Measurements from ENCODE around the gene SLAMF8. TPM values are rescaled to one million over a fixed set of nuclear protein-coding genes. Genes with fewer than 3 reads are reported as not detected.
A peak's percentile ranks its signal among the peaks of the same experiment; 100 is the strongest.

SLAMF8 gene
- total and polyA plus RNA-seq, 8 donors: 0.76 to 4.5 (median 2.5) TPM; not detected in 2

DNA sequence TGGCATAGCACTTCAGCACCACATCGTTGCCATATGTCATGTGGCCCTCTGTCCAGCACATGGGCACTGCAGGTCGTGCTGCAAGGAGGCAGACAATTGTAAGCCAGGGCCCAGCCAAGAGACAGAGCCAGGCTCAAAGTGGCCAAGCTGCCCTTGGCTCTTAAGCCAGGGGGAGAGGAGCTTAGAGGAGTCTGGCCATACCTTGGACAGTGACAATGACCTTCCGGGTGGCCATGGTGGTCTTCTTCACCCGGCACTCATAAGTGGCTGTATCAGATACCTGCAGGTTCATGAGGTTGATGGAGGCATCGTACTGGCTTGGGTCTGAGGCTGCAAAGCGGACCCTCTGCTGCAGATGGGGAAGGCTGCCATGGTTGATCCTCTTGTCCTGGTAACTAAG lies 31.2 kb downstream of the SLAMF8 start:
- no peak for DNase-seq
- no peak for TF ChIP-seq EP300 (IDR thresholded peaks at IDR 0.05)
- TF ChIP-seq CTCF (IDR thresholded peaks at IDR 0.05): no peak
- WGBS, 5 donors: 83 to 94% (median 91%) methylated on average over 4 to 6 of the region's 6 CpGs
- Histone ChIP-seq H3K36me3 (peaks cover 0 to 4% (median 0%) of the 10 kb centered on the region in 4 donors), H3K4me3 (no peak overlapping the region), H3K9me3 (no peaks in the 10 kb centered on the region), H3K27ac (no peak overlapping the region), H3K27me3 (no peaks in the 10 kb centered on the region), H3K4me1 (peaks cover 0 to 40% (median 30%) of the 10 kb centered on the region in 4 donors)
- intact Hi-C loops (cut with DNase I; ENCODE audit: low total_unique reads): no loop called here

- H3K4me1 ChIP-seq: peaks cover 0 to 23% (median 12%) of the 10 kb centered on the region in 4 donors
- no peaks in the 10 kb centered on the region for H3K27me3 ChIP-seq
- no peak overlapping the region for H3K4me3 ChIP-seq
- intact Hi-C loops (cut with DNase I; ENCODE audit: low total_unique reads): no loop called here
- H3K36me3 ChIP-seq: peaks cover 0 to 4% (median 0%) of the 10 kb centered on the region in 4 donors
- peak in 1 of 2 donors; percentile 73 for DNase-seq
- H3K27ac ChIP-seq: no peak overlapping the region
- 43 to 54% (median 45%) methylated on average over 7 of the region's 7 CpGs for WGBS, 5 donors
- no peak for TF ChIP-seq EP300 (IDR thresholded peaks at IDR 0.05)
- no peak for TF ChIP-seq POLR2AphosphoS5 (IDR thresholded peaks at IDR 0.05)
- no peak for TF ChIP-seq CTCF (IDR thresholded peaks at IDR 0.05)
- no peak for TF ChIP-seq POLR2A (IDR thresholded peaks at IDR 0.05)
- no peaks in the 10 kb centered on the region for H3K9me3 ChIP-seq
These were observed 33.2 kb downstream of the SLAMF8 start for GRCh38 chr1:159859767-159860322.

DNA sequence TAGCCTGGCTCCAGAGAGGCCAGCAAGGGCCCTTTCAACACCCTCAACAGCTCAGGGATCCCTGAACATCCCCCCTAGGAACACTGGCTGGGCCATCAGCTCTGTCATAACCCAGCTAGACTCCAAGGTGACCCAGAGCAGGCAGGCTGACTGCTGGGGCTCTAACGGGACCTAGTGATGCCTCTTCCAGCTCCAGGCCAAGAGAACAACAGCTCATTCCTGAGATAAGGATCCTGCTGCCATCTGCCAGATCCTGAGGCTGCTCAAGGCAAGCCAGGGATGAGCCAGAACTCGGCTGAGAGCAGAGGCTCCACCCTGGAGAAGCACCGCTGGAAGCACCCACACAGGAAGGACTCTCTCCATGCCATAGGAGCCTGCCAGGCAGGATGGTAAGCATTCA lies 33.8 kb downstream of the SLAMF8 start:
- Histone ChIP-seq H3K27ac (no peak overlapping the region), H3K27me3 (no peaks in the 10 kb centered on the region), H3K4me3 (no peak overlapping the region), H3K36me3 (peaks cover 0 to 4% (median 0%) of the 10 kb centered on the region in 4 donors), H3K9me3 (no peaks in the 10 kb centered on the region), H3K4me1 (peaks cover 0 to 16% (median 7%) of the 10 kb centered on the region in 4 donors)
- no peak for TF ChIP-seq POLR2A (IDR thresholded peaks at IDR 0.05)
- no peak for DNase-seq
- intact Hi-C loops (cut with DNase I; ENCODE audit: low total_unique reads): no loop called here
- 61 to 73% (median 69%) methylated on average over 3 of the region's 3 CpGs; no CpG with 5 or more reads in 1 of the 5 donors for WGBS, 5 donors

DNA sequence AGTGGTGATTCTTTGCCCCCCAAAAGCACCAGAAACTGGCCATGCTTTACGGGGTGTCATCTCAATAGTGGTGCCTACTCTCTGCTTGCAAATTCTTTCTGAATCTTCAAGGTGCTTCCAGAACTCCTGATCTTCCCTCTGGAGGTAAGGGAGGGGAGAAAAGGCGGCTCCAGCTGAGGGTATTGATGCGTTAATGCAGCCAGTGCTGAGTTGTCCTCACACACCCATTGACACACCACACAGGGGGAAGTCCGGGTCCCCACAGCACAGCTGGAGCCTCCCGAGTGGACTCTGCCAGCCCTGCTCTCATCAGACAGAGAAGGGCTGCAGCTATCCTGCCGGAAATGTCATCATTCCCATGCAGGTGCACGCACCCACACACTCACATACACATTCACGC lies 34.5 kb downstream of the SLAMF8 start:
- Histone ChIP-seq H3K4me3 (no peak overlapping the region), H3K36me3 (peaks cover 0 to 4% (median 0%) of the 10 kb centered on the region in 4 donors), H3K9me3 (no peaks in the 10 kb centered on the region), H3K27ac (no peak overlapping the region), H3K27me3 (no peaks in the 10 kb centered on the region), H3K4me1 (peaks cover 0 to 14% (median 2%) of the 10 kb centered on the region in 4 donors)
- TF ChIP-seq CTCF (IDR thresholded peaks at IDR 0.05) (no peak), POLR2A (IDR thresholded peaks at IDR 0.05) (no peak), POLR2AphosphoS5 (IDR thresholded peaks at IDR 0.05) (no peak), EP300 (IDR thresholded peaks at IDR 0.05) (no peak)
- DNase-seq: no peak
- intact Hi-C loops (cut with DNase I; ENCODE audit: low total_unique reads): no loop called here
- WGBS, 5 donors: 76 to 85% (median 80%) methylated on average over 7 to 8 of the region's 8 CpGs

GRCh38 chr1:159862031-159862430 lies 35.4 kb downstream of the SLAMF8 start:
- intact Hi-C loops (cut with DNase I; ENCODE audit: low total_unique reads): no loop called here
- 76 to 92% (median 86%) methylated on average over 4 to 5 of the region's 5 CpGs for WGBS, 5 donors
- peaks cover 0 to 16% (median 3%) of the 10 kb centered on the region in 4 donors for H3K4me1 ChIP-seq
- H3K9me3 ChIP-seq: no peaks in the 10 kb centered on the region
- TF ChIP-seq POLR2A (IDR thresholded peaks at IDR 0.05): no peak
- TF ChIP-seq CTCF (IDR thresholded peaks at IDR 0.05): no peak
- no peak for TF ChIP-seq EP300 (IDR thresholded peaks at IDR 0.05)
- no peak for TF ChIP-seq POLR2AphosphoS5 (IDR thresholded peaks at IDR 0.05)
- DNase-seq: no peak
- H3K27me3 ChIP-seq: no peaks in the 10 kb centered on the region
- H3K4me3 ChIP-seq: no peak overlapping the region
- H3K27ac ChIP-seq: no peak overlapping the region
- H3K36me3 ChIP-seq: peaks cover 0 to 4% (median 0%) of the 10 kb centered on the region in 4 donors
